ENCODE results near the gene TNFRSF13B. TPM values are rescaled to one million over a fixed set of nuclear protein-coding genes. Genes with fewer than 3 reads are reported as not detected.
A peak's percentile ranks its signal among the peaks of the same experiment; 100 is the strongest.

TNFRSF13B gene
- total and polyA plus RNA-seq, 3 experiments from 2014 or later = not detected

- H3K27ac ChIP-seq (ENCODE audit: low read depth, low read length) = no peak overlapping the region
- no peaks in the 10 kb centered on the region for H3K27me3 ChIP-seq (ENCODE audit: insufficient read depth, low read length, poor library complexity, severe bottlenecking)
- H3K9me3 ChIP-seq (ENCODE audit: low read length) = no peaks in the 10 kb centered on the region
- DNase-seq = no peak
- no peak overlapping the region for H3K4me3 Mint-ChIP-seq
- H3K4me1 Mint-ChIP-seq = no peaks in the 10 kb centered on the region
- ChIA-PET POLR2A (no interaction called here), CTCF (no interaction called here)
- peaks cover 0 to 2% (median 0%) of the 10 kb centered on the region in 3 donors for H3K36me3 Mint-ChIP-seq
- H3K9me3 Mint-ChIP-seq = peaks cover 2 to 5% (median 4%) of the 10 kb centered on the region in 5 donors
- H3K36me3 ChIP-seq (ENCODE audit: insufficient read depth, low read length) = no peaks in the 10 kb centered on the region
- H3K27me3 Mint-ChIP-seq = peaks cover 5 to 15% of the 10 kb centered on the region in 2 donors
- no peak overlapping the region for H3K4me3 ChIP-seq (ENCODE audit: low read length)
- H3K27ac Mint-ChIP-seq = peak overlapping the region in 1 of 8 donors; percentile 17
- H3K4me1 ChIP-seq (ENCODE audit: insufficient read depth, low read length) = no peaks in the 10 kb centered on the region
Measured at GRCh38 chr17:16943032-16943352, 28.9 kb downstream of the TNFRSF13B start.

- Histone ChIP-seq H3K36me3 (ENCODE audit: insufficient read depth, low read length) (no peaks in the 10 kb centered on the region), H3K9me3 (ENCODE audit: low read length) (no peaks in the 10 kb centered on the region), H3K4me1 (ENCODE audit: insufficient read depth, low read length) (no peaks in the 10 kb centered on the region), H3K27ac (ENCODE audit: low read depth, low read length) (no peak overlapping the region), H3K4me3 (ENCODE audit: low read length) (no peak overlapping the region), H3K27me3 (ENCODE audit: insufficient read depth, low read length, poor library complexity, severe bottlenecking) (no peaks in the 10 kb centered on the region)
- Mint-ChIP-seq H3K9me3 (peaks cover 0 to 2% (median 0%) of the 10 kb centered on the region in 5 donors), H3K27ac (peak overlapping the region in 2 of 8 donors; percentile 17 to 24), H3K36me3 (no peaks in the 10 kb centered on the region), H3K4me3 (no peak overlapping the region), H3K4me1 (no peaks in the 10 kb centered on the region), H3K27me3 (peaks cover 3 to 17% of the 10 kb centered on the region in 2 donors)
- POLR2A ChIA-PET = no interaction called here
- DNase-seq = no peak
- CTCF ChIA-PET = no interaction called here
Measured at GRCh38 chr17:16942141-16943031, 29.5 kb downstream of the TNFRSF13B start.

- POLR2A ChIA-PET = no interaction called here
- Mint-ChIP-seq H3K9me3 (no peaks in the 10 kb centered on the region), H3K27me3 (peaks cover 2 to 17% of the 10 kb centered on the region in 2 donors), H3K36me3 (no peaks in the 10 kb centered on the region), H3K27ac (no peak overlapping the region), H3K4me1 (no peaks in the 10 kb centered on the region), H3K4me3 (no peak overlapping the region)
- Histone ChIP-seq H3K27me3 (ENCODE audit: insufficient read depth, low read length, poor library complexity, severe bottlenecking) (no peaks in the 10 kb centered on the region), H3K27ac (ENCODE audit: low read depth, low read length) (no peak overlapping the region), H3K9me3 (ENCODE audit: low read length) (no peaks in the 10 kb centered on the region), H3K4me3 (ENCODE audit: low read length) (no peak overlapping the region), H3K36me3 (ENCODE audit: insufficient read depth, low read length) (no peaks in the 10 kb centered on the region), H3K4me1 (ENCODE audit: insufficient read depth, low read length) (no peaks in the 10 kb centered on the region)
- DNase-seq = no peak
- CTCF ChIA-PET = no interaction called here
Measured at GRCh38 chr17:16941072-16942036, 30.6 kb downstream of the TNFRSF13B start.

GRCh38 chr17:16940116-16940881 is 31.6 kb downstream of the TNFRSF13B start:
- Mint-ChIP-seq H3K36me3 (no peaks in the 10 kb centered on the region), H3K27me3 (peaks cover 3 to 17% of the 10 kb centered on the region in 2 donors), H3K9me3 (no peaks in the 10 kb centered on the region), H3K4me3 (no peak overlapping the region), H3K27ac (no peak overlapping the region), H3K4me1 (no peaks in the 10 kb centered on the region)
- DNase-seq = peak in 1 of 5 donors; percentile 30
- Histone ChIP-seq H3K9me3 (ENCODE audit: low read length) (no peaks in the 10 kb centered on the region), H3K27ac (ENCODE audit: low read depth, low read length) (no peak overlapping the region), H3K27me3 (ENCODE audit: insufficient read depth, low read length, poor library complexity, severe bottlenecking) (no peaks in the 10 kb centered on the region), H3K4me1 (ENCODE audit: insufficient read depth, low read length) (no peaks in the 10 kb centered on the region), H3K4me3 (ENCODE audit: low read length) (no peak overlapping the region), H3K36me3 (ENCODE audit: insufficient read depth, low read length) (no peaks in the 10 kb centered on the region)
- POLR2A ChIA-PET = no interaction called here
- CTCF ChIA-PET = no interaction called here

GRCh38 chr17:16939606-16940115 is 32.3 kb downstream of the TNFRSF13B start:
- DNase-seq = peak in 1 of 5 donors; percentile 43
- POLR2A ChIA-PET = no interaction called here
- Histone ChIP-seq H3K4me3 (ENCODE audit: low read length) (no peak overlapping the region), H3K27me3 (ENCODE audit: insufficient read depth, low read length, poor library complexity, severe bottlenecking) (no peaks in the 10 kb centered on the region), H3K27ac (ENCODE audit: low read depth, low read length) (no peak overlapping the region), H3K4me1 (ENCODE audit: insufficient read depth, low read length) (no peaks in the 10 kb centered on the region), H3K9me3 (ENCODE audit: low read length) (no peaks in the 10 kb centered on the region), H3K36me3 (ENCODE audit: insufficient read depth, low read length) (no peaks in the 10 kb centered on the region)
- CTCF ChIA-PET = no interaction called here
- Mint-ChIP-seq H3K4me1 (no peaks in the 10 kb centered on the region), H3K9me3 (no peaks in the 10 kb centered on the region), H3K36me3 (no peaks in the 10 kb centered on the region), H3K27me3 (peaks cover 3 to 17% of the 10 kb centered on the region in 2 donors), H3K4me3 (no peak overlapping the region), H3K27ac (no peak overlapping the region)

GRCh38 chr17:16939208-16939576 is 32.7 kb downstream of the TNFRSF13B start:
- H3K4me3 ChIP-seq (ENCODE audit: low read length) = no peak overlapping the region
- no peaks in the 10 kb centered on the region for H3K4me1 ChIP-seq (ENCODE audit: insufficient read depth, low read length)
- Mint-ChIP-seq H3K9me3 (no peaks in the 10 kb centered on the region), H3K4me1 (no peaks in the 10 kb centered on the region), H3K4me3 (no peak overlapping the region), H3K36me3 (no peaks in the 10 kb centered on the region), H3K27ac (no peak overlapping the region), H3K27me3 (peaks cover 3 to 17% of the 10 kb centered on the region in 2 donors)
- DNase-seq = no peak
- no peak overlapping the region for H3K27ac ChIP-seq (ENCODE audit: low read depth, low read length)
- CTCF ChIA-PET = no interaction called here
- H3K36me3 ChIP-seq (ENCODE audit: insufficient read depth, low read length) = no peaks in the 10 kb centered on the region
- POLR2A ChIA-PET = no interaction called here
- H3K9me3 ChIP-seq (ENCODE audit: low read length) = no peaks in the 10 kb centered on the region
- no peaks in the 10 kb centered on the region for H3K27me3 ChIP-seq (ENCODE audit: insufficient read depth, low read length, poor library complexity, severe bottlenecking)

GRCh38 chr17:16938496-16939207 is 33.3 kb downstream of the TNFRSF13B start:
- Histone ChIP-seq H3K4me1 (ENCODE audit: insufficient read depth, low read length) (no peaks in the 10 kb centered on the region), H3K36me3 (ENCODE audit: insufficient read depth, low read length) (no peaks in the 10 kb centered on the region), H3K27ac (ENCODE audit: low read depth, low read length) (no peak overlapping the region), H3K4me3 (ENCODE audit: low read length) (no peak overlapping the region), H3K27me3 (ENCODE audit: insufficient read depth, low read length, poor library complexity, severe bottlenecking) (no peaks in the 10 kb centered on the region), H3K9me3 (ENCODE audit: low read length) (no peaks in the 10 kb centered on the region)
- Mint-ChIP-seq H3K27me3 (peaks cover 3 to 16% of the 10 kb centered on the region in 2 donors), H3K27ac (no peak overlapping the region), H3K36me3 (no peaks in the 10 kb centered on the region), H3K4me1 (no peaks in the 10 kb centered on the region), H3K9me3 (no peaks in the 10 kb centered on the region), H3K4me3 (no peak overlapping the region)
- ChIA-PET CTCF (no interaction called here), POLR2A (no interaction called here)
- DNase-seq = peak in 1 of 5 donors; percentile 32

Measured in CD8-positive, alpha-beta memory T cell (primary cell).